SW 1271 (cell line): ENCODE results near the gene MYO1D.
"Not testable (repeated sequence)": the region's sequence is repeated elsewhere in the genome, so short reads cannot be mapped to it uniquely, and the experiment has no call there.

Source experiments
- DNase-seq, 2 experiments: peaks; one replicate each; lab custom pipeline; 2025; lab: John Stamatoyannopoulos, UW

Gene MYO1D

DNA sequence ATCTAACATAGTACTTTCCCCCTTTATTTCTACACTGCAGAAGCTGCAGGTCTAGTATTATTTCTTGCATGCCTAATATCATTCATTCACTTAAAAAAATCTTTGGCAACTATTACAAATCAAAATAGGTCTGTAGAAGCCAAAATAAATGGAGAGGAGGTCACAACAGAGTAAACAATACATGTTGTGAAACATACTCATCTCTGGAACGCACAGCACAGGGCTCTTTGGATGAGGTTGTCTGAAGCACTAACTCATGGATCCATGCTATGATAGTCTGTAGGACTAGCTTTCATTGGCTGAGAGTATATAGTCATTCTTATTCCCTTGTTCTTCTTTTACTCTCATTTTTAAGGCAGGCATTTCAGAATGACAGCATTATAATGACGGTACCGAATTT, 21.3 kb downstream of the MYO1D start:
- DNase-seq = no peak

DNA sequence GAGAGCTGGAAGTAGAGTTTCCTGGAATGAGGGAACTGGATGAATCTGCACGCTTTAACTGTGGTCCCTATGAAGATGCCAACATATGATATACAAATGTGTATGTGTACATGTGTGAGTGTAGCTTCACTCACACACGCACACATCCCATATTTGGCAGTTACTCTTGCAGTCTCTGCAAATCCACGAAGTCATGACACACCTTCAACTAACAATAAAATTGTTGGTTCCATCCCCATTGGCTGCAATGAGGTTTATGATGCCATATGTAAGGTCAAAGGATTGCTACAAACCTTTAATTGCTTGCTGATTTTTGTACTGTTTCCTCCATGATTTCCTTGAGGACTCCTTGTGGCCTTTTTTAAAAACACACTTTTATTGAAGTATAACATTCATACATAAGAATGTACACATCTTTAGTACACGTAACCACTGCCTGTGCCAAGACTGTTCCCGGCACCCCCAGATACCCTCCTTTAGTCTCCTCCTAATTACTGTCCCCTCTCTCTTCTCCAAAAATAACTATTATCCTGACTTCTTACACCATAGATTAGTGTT, 22.0 kb downstream of the MYO1D start:
- no peak for DNase-seq

DNA sequence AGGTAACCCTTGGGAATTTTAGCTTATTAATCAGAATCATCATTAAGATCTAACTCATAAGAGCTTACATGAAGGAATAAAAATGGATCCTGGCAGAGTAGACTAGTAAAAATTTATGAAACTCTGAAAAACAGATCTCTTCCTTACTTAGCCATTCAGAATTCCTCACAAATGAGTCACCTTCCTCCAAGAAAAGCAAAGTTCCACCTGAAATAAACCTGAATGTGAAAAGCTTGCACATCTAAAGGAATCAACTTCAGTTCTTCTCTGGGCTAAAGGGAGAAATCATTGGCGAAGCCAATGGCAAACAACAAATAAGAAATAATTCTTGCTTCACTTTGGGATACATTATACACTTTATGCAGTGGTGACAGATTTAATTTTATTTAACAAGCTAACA, 22.7 kb downstream of the MYO1D start:
- DNase-seq = no peak

- DNase-seq = no peak
Measured at GRCh38 chr17:32852811-32853210, 24.1 kb downstream of the MYO1D start.

DNA sequence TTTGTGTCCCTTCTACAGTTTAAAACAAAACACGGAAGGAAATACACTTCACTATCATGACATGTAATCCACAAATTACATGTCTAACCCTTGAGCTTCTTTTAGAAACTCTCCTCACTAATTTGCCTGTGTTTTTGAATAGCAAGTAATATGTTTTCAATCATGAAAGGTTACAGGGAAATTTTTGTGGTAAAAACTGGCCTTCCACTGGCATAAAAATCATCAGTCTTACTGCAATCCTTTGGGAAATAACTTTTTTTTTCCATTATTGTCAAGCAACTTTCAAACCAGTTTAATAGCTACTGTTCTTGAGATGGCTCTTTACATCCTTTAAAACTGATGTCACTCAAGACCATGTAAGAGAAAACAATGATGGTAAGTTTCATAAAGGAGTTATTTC, 27.0 kb downstream of the MYO1D start:
- no peak for DNase-seq

DNA sequence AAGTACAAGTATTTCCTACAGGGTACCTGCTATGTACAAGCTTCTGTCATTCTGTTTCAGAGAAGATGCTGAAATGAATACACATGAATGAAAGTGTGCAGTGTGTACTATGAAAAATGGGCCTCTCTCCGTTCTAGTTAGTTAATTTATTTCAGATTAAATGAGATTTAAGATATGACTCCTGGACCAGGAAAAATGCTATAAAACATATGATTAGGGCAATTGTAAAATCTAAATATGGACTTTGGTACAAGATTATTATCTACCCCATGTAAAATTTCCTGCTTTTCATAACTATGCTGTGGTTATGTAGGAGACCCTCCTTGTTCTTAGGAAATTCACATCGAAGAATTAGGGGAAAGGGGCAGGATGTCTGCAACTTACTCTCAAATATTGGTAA, 28.9 kb downstream of the MYO1D start:
- no peak for DNase-seq

- DNase-seq = no peak
Measured at GRCh38 chr17:32846143-32846542, 30.8 kb downstream of the MYO1D start.

DNA sequence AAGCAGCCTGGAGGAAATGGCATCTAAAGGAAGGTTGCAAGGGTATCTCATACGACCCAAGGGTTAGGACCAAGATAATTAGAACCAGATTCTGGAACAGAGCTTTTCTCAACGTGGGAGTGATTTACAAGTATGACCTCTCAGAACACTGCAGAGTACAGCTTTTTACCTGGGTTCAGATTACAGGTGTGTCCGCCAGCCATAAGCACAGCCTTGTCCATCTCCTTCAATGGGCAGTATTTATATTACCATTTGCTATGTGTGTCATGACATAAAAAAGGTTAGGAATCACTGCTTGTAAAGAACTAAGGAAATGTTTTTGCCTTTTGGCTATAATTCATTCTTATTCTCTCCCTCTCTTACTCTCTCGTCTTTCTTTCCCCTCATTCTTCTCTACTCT, 36.7 kb downstream of the MYO1D start:
- no peak for DNase-seq

- DNase-seq = no peak
Measured at GRCh38 chr17:32836527-32836926, 40.4 kb downstream of the MYO1D start.

- DNase-seq = no peak
Measured at GRCh38 chr17:32835291-32835761, 41.6 kb downstream of the MYO1D start.

- no peak for DNase-seq
Measured at GRCh38 chr17:32834104-32834503, 42.8 kb downstream of the MYO1D start.

GRCh38 chr17:32833526-32833925, 43.4 kb downstream of the MYO1D start:
- DNase-seq = no peak

DNA sequence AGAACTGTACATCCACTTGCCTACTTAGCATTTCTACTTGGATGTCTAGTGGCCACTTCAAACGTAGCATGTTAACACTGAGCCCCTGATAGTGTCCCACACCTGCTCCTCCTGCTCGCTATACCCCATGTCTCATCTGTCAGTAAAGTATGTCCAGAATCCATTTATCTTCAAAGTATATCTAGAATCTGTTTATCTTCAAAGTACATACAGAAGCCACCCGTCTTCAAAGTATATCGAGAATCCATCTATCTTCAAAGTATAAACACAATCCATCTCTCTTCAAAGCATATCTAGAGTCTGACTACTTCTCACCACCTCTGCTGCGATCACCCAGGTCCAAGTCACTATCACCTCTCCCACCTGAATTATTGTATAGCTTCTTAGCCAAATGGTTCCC, 43.8 kb downstream of the MYO1D start:
- no peak for DNase-seq

DNA sequence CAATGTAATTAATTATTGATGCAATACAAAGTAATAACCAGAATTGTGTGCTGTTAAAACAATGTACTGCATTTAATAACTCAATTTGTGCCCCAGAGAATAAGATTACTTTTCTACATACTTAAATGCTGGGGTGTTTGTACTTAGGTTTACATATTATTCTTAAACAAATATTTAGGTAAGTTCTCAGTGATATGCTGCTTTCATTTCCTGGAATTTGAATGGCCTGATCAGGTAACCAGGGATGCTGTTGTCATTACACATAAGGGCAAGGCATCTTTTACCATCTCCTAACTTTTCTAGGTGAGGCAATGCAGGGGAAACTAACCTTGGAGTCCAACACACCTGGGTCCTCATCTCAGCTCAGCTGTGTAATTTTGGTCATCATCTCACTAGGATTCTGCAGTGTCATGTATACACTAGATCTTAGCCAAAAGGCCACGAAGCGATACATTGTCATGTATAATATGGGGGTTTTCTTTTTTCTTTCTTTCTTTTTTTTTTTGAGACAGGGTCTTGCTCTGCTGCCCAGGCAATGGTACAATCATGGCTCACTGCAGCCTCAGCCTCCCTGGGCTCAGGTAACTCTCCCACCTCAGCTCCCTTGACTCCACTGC, 45.2 kb downstream of the MYO1D start:
- no peak for DNase-seq

DNA sequence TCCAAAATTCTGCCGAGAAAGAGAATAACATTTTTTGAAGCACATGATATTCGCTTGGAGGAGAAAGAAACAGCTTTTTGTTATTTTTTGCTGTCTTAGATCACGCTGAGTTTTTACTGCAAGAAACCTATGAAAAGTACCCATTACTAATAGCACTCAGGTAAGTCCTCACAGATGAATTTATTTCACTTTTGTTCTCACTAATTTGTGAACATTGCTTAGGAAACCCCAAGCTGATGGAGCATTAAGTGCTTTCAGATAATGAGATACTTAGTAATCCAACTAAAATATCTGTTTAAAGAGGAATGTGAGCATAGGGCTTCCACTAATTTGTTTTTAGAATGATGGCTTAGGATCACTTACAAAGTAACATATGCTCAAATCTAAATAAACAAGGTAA, 45.7 kb downstream of the MYO1D start:
- no peak for DNase-seq

DNA sequence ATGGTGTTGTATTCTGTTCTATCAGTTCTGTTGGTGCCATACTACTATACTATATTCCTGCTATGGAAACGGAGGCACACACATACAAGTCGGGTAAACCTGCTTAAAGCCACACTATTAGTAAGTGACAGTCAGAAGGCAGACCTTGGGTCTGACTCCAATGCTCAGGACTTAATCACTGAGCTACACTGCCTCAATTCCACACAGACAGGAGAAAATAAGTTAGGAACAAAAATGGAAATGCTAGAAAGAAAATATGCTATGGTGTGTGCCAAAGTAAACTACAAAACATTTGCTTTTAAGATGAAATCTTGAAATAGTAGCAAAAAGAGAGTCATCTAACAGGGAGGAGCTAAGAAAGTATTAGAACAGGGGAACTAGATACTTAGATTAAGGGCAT, 48.1 kb downstream of the MYO1D start:
- no peak for DNase-seq

DNA sequence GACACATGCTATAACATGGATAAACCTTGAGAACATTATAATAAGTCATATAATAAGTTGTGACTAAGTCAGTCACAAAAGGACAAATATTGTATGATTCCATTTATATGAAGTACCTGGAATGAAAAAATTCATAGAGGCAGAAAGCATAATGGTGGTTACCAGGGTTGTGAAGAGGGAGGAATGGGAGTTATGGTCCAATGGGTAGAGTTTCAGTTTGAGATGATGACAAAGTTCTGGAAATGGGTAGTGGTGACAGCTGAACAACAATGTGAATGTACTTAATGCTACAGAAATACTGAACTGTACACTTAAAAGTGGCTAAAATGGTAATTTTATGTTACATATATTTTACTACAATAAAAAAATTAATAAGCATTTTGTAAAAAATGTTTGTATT, 49.7 kb downstream of the MYO1D start:
- DNase-seq = no peak

DNA sequence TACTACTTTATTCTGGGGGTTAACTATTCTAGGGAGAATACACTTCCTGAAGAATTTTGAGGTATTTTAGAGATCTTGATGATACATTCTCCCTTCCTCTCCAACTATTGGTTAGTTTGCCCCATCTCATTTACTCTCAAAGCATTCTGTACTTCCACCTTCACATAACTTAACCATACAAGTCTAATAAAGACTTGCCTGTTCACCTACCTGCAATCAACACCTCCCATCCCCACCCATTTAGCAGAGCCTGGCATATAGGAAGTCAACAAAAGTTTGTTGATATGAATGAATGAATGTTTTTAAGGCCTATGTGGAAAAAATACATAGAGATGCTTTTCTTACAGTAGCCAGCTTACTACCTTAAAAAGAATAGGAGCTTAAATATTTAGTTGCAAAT, 50.8 kb downstream of the MYO1D start:
- DNase-seq = no peak

DNA sequence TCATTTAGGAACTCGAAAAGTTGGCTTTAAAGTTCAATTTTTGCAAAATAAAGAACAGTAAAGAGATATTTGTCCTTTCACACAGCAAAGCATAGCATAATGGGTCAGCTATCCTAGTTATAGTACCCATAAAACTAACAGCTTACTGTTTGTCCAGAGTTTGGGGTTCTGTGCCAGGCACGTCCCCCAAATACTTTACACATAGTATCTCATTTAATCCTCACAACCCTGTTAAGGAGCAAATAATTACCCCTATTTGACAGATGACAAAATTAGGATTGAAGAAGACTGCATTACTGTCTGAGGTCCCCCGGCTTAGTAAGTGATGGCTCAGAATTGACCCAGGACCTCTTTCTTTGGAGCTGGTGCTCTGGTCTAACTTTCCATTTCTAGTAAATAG, 52.6 kb downstream of the MYO1D start:
- no peak for DNase-seq

- DNase-seq = no peak
Measured at GRCh38 chr17:32822996-32823395, 53.9 kb downstream of the MYO1D start.

DNA sequence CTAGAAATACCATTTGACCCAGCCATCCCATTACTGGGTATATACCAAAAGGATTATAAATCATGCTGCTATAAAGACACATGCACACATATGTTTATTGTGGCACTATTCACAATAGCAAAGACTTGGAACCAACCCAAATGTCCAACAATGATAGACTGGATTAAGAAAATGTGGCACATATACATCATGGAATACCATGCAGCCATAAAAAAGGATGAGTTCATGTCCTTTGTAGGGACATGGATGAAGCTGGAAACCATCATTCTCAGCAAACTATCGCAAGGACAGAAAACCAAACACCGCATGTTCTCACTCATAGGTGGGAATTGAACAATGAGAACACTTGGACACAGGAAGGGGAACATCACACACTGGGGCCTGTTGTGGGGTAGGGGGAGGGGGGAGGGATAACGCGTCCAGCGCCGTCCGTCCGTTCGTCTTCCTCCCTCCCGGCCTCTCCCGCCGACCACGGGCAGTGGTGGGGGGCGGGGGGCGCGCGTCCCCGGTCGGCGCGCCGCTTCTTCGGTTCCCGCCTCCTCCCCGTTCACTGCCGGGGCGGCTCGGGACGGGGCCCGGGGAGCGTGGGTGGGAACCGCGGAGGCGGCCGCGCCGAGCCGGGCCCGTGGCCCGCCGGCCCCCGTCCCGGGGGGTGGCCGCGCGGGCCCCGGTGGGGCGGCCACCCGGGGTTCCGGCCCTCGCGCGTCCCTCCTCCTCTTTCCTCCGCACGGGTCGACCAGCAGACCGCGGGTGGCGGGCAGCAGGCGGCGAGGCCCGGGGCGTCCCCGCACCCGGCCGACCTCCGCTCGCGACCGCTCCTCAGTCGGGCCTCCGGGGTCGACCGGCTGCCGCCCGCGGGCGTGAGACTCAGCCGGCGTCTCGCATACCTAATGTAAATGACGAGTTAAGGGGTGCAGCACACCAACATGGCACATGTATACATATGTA, 54.7 kb downstream of the MYO1D start:
- not testable (repeated sequence) for DNase-seq

DNA sequence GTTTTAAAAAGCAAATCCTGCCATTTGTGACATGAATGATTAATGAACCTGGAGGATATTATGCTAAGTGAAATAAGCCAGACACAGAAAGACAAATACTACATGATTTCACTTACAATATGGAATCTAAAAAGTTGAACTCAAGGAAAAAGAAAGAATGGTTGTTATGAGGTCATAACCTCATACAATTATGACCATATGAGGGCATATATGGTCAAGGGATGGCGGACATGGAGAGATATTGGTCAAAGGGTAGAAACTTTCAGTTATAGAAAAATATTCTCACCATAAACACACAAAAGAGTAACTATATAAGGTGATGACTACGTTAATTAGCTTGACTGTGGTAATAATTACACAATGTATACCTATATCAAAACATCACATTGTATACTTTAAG, 56.5 kb downstream of the MYO1D start:
- no peak for DNase-seq

GRCh38 chr17:32819787-32820186, 57.1 kb downstream of the MYO1D start:
- DNase-seq = no peak
